Lower leg skin (tissue), 4 donors: ENCODE data around the gene WDR44. TPM values are rescaled to one million over a fixed set of nuclear protein-coding genes. Genes with fewer than 3 reads are reported as not detected.

Source experiments
- DNase-seq, 2 donors: peaks; one replicate each; pipeline ENCODE4 v3.0.0-alpha.2; 2019; ENCODE audit warnings: low spot score in 2 of 2
- H3K4me3 ChIP-seq: fragments of 200-600 bp; sonication (generic); 2 replicates; pipeline ENCODE4 v1.5.1; 2017; ENCODE audit warnings: mild to moderate bottlenecking, low read depth; ENCODE audit not compliant: poor library complexity, severe bottlenecking
- POLR2A ChIP-seq, 2 donors: fragments of 450-650 bp; IDR thresholded peaks; one replicate each; pipeline ENCODE4 v1.6.1; 2016 to 2017; ENCODE audit warnings: antibody characterized with exemption in 2 of 2, mild to moderate bottlenecking in 1 of 2, moderate library complexity in 1 of 2
- WGBS, 2 donors: methylation state at CpG; one replicate each; pipeline ENCODE4 v1.1.5; 2018; 5-methylcytosine and 5-hydroxymethylcytosine counted together
- intact Hi-C: fragments of 100-400 bp; cut with DNase I; formaldehyde crosslinking; loops from one replicate; pipeline ENCODE4 v1.15.0; 2023; ENCODE audit warnings: low total_unique reads
- total RNA-seq, 4 donors: library from RNA; depleted of rRNA; stranded (reverse); fragments of >200 nt; gene quantifications; one replicate each; pipeline ENCODE4 v1.1.0, GENCODE V29; 2016
- TF ChIP-seq, protein P1 (sequence below), 3 donors: fragments of 450-650 bp; IDR thresholded peaks; one replicate each; pipeline ENCODE4 v1.5.1; 2016; ENCODE audit warnings: antibody characterized with exemption in 3 of 3, mild to moderate bottlenecking in 3 of 3, moderate library complexity in 2 of 3

Gene WDR44
- total RNA-seq, 4 donors from 2014 or later: 9.5 to 10.4 (median 9.8) TPM

DNA sequence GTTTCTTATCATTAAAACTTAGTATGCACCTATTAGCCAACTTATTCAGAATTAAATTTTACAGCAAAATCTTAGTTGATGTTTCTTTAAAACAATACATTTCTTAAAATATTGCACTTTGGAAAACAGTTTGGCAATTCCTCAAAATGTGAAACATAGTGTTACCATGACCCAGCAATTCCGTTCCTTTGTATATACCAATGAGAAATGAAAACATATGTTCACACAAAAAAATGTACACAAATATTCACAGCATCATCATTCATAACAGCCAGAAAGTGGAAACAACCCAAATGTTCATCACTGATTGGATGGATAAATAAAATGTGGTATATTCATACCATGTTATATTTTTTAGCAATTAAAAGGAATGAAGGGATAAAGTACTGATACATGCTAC, 50.2 kb downstream of the WDR44 start:
- intact Hi-C loops: no loop called here
- DNase-seq: no peak
- TF ChIP-seq POLR2A (IDR thresholded peaks at IDR 0.05): no peak
- TF ChIP-seq, protein P1, sequence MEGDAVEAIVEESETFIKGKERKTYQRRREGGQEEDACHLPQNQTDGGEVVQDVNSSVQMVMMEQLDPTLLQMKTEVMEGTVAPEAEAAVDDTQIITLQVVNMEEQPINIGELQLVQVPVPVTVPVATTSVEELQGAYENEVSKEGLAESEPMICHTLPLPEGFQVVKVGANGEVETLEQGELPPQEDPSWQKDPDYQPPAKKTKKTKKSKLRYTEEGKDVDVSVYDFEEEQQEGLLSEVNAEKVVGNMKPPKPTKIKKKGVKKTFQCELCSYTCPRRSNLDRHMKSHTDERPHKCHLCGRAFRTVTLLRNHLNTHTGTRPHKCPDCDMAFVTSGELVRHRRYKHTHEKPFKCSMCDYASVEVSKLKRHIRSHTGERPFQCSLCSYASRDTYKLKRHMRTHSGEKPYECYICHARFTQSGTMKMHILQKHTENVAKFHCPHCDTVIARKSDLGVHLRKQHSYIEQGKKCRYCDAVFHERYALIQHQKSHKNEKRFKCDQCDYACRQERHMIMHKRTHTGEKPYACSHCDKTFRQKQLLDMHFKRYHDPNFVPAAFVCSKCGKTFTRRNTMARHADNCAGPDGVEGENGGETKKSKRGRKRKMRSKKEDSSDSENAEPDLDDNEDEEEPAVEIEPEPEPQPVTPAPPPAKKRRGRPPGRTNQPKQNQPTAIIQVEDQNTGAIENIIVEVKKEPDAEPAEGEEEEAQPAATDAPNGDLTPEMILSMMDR (IDR thresholded peaks at IDR 0.05): no peak
- no peak overlapping the region for H3K4me3 ChIP-seq
- 84 to 97% methylated on average over 1 of the region's 1 CpG for WGBS, 2 donors

GRCh38 chrX:118418811-118419251, 72.9 kb downstream of the WDR44 start:
- no peak for DNase-seq
- WGBS, 2 donors: 78 to 88% methylated on average over 3 to 6 of the region's 6 CpGs
- H3K4me3 ChIP-seq: no peak overlapping the region
- intact Hi-C loops: no loop called here
- TF ChIP-seq POLR2A (IDR thresholded peaks at IDR 0.05): no peak
- TF ChIP-seq, protein P1 (IDR thresholded peaks at IDR 0.05): no peak

- DNase-seq: no peak
- no peak overlapping the region for H3K4me3 ChIP-seq
- 39 to 57% methylated on average over 5 of the region's 5 CpGs for WGBS, 2 donors
- intact Hi-C loops: no loop called here
- TF ChIP-seq, protein P1 (IDR thresholded peaks at IDR 0.05): no peak
- TF ChIP-seq POLR2A (IDR thresholded peaks at IDR 0.05): no peak
Observed at GRCh38 chrX:118420462-118420861, 74.6 kb downstream of the WDR44 start.

- intact Hi-C loops: no loop called here
- no peak for TF ChIP-seq POLR2A (IDR thresholded peaks at IDR 0.05)
- TF ChIP-seq, protein P1 (IDR thresholded peaks at IDR 0.05): no peak
- no peak overlapping the region for H3K4me3 ChIP-seq
- no peak for DNase-seq
- WGBS, 2 donors: 91 to 95% methylated on average over 4 of the region's 4 CpGs
Observed at GRCh38 chrX:118423558-118423957, 77.7 kb downstream of the WDR44 start.

DNA sequence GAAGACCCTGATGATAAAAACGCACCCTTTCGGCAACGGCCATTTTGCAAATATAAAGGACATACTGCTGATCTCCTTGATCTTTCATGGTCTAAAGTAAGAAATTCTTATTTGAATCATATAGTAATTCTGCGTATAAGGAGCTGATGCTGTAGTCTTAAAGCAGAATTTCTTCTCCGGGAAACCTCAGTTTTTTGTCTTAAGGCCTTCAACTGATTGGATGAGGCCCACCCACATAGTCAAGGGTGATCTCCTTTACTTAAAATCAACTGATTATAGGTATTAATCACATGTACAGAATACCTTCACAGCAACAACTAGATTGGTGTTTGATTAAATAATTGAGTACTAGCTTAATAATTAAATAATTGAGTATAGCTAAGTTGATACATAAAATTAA, 86.9 kb downstream of the WDR44 start:
- WGBS, 2 donors: 79 to 96% methylated on average over 5 of the region's 5 CpGs
- TF ChIP-seq POLR2A (IDR thresholded peaks at IDR 0.05): no peak
- TF ChIP-seq, protein P1 (IDR thresholded peaks at IDR 0.05): no peak
- intact Hi-C loops: no loop called here
- no peak for DNase-seq
- no peak overlapping the region for H3K4me3 ChIP-seq

- no peak for DNase-seq
- TF ChIP-seq, protein P1 (IDR thresholded peaks at IDR 0.05): no peak
- no peak for TF ChIP-seq POLR2A (IDR thresholded peaks at IDR 0.05)
- 50 to 59% methylated on average over 1 of the region's 1 CpG for WGBS, 2 donors
- H3K4me3 ChIP-seq: no peak overlapping the region
- intact Hi-C loops: no loop called here
Observed at GRCh38 chrX:118437283-118437682, 91.4 kb downstream of the WDR44 start.
